Mucosa of descending colon (tissue), 3 donors: ENCODE results near the gene CEMIP. TPM values are rescaled to one million over a fixed set of nuclear protein-coding genes. Genes with fewer than 3 reads are reported as not detected.

Experiments used
- ATAC-seq: fragments of 200-7000 bp; cut with Tn5 transposase; one replicate; pipeline ENCODE4 v1.9.1; 2020; ENCODE audit warnings: mild to moderate bottlenecking, moderate library complexity
- DNase-seq, 3 donors: peaks; one replicate each; pipeline ENCODE4 v3.0.0-alpha.2; 2020
- H3K36me3 ChIP-seq: fragments of 200-600 bp; one replicate; pipeline ENCODE4 v1.8.0; 2021; ENCODE audit warnings: low read depth, mild to moderate bottlenecking
- H3K4me1 ChIP-seq: fragments of 200-600 bp; one replicate; pipeline ENCODE4 v1.8.0; 2021; ENCODE audit warnings: low read depth, mild to moderate bottlenecking
- H3K4me3 ChIP-seq: fragments of 200-600 bp; one replicate; pipeline ENCODE4 v1.8.0; 2021; ENCODE audit warnings: mild to moderate bottlenecking
- H3K9me3 ChIP-seq: fragments of 200-600 bp; one replicate; pipeline ENCODE4 v1.8.0; 2021; ENCODE audit warnings: mild to moderate bottlenecking
- intact Hi-C, 2 donors: fragments of 100-400 bp; cut with DNase I in 1 of 2; cut with micrococcal nuclease in 1 of 2; formaldehyde crosslinking; loops; one replicate each; pipeline versions ENCODE4 v1.11.0 to v1.11.1; 2022; cut with DNase I, micrococcal nuclease
- total RNA-seq, 3 donors: library from RNA; stranded (reverse); fragmentation: NEBNext Ultra II Directional in 2 of 3; extraction: Animal tissue kit (Norgen Biotek cat#: 25700) in 2 of 3; gene quantifications; one replicate each; pipeline versions ENCODE4 v1.2.1 to v1.2.4, GENCODE V29; 2021 to 2023
- TF ChIP-seq, protein P1 (sequence below): fragments of 200-600 bp; IDR thresholded peaks from one replicate; pipeline ENCODE4 v1.8.0; 2022; ENCODE audit warnings: antibody characterized with exemption, mild to moderate bottlenecking
- donor health status: DM: no; HTN: no; CAD: no; lungs with moderate emphysema.
- donor health status: DM: no; HTN: no; CAD: no.
- donor health status: DM: no; HTN: yes; CAD: no.

CEMIP gene
- total RNA-seq, 3 donors from 2014 or later: 0.63 to 2.2 (median 1.4) TPM

GRCh38 chr15:80769153-80769828, 9.9 kb upstream of the CEMIP start:
- H3K9me3 ChIP-seq: no peaks in the 10 kb centered on the region
- H3K4me1 ChIP-seq: no peaks in the 10 kb centered on the region
- intact Hi-C loops: no loop called here
- H3K36me3 ChIP-seq: no peaks in the 10 kb centered on the region
- H3K4me3 ChIP-seq: no peak overlapping the region
- DNase-seq (no peak), ATAC-seq (no peak)
- TF ChIP-seq, protein P1, sequence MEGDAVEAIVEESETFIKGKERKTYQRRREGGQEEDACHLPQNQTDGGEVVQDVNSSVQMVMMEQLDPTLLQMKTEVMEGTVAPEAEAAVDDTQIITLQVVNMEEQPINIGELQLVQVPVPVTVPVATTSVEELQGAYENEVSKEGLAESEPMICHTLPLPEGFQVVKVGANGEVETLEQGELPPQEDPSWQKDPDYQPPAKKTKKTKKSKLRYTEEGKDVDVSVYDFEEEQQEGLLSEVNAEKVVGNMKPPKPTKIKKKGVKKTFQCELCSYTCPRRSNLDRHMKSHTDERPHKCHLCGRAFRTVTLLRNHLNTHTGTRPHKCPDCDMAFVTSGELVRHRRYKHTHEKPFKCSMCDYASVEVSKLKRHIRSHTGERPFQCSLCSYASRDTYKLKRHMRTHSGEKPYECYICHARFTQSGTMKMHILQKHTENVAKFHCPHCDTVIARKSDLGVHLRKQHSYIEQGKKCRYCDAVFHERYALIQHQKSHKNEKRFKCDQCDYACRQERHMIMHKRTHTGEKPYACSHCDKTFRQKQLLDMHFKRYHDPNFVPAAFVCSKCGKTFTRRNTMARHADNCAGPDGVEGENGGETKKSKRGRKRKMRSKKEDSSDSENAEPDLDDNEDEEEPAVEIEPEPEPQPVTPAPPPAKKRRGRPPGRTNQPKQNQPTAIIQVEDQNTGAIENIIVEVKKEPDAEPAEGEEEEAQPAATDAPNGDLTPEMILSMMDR: no peak

DNA sequence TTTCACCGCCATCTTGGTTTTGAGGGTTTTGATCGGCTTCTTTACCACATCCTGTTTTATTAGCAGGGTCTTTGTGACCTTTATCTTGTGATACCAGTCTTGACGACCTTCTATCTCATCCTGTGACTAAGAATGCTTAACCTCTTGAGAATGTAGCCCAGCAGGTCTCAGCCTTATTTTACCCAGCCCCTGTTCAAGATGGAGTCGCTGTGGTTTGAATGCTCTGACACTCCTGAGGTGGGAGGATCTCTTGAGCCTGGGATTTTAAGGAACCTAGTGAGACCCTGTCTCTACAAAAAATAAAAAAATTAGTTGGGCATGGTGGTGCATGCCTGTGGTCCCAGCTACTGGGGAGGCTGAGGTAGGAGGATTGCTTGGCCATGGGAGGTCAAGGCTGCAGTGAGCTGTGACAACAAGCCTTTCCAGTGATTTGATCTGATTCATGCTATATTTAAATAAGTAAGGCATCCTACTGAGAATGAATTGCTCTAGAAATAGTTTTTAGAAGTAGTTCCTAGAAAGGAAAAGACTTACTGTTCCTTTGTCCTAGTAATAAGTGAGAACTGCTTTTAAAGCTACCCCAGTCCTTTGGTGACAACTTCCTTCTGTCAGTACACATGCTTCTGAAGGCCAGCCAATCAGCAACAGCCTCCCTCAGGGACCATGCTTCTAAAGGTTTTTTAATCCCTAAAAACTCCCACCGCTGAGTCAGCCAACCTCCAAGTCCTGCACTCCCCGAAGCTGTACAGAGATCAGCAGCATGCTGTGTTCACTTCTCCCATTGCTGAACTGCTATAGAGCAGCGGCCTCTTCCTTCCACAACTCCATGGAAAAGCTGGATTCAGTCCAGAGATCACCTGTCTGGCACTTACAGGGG, 9.1 kb upstream of the CEMIP start:
- intact Hi-C loops: no loop called here
- DNase-seq (no peak), ATAC-seq (no peak)
- Histone ChIP-seq H3K4me1 (no peaks in the 10 kb centered on the region), H3K4me3 (no peak overlapping the region), H3K9me3 (no peaks in the 10 kb centered on the region), H3K36me3 (no peaks in the 10 kb centered on the region)
- TF ChIP-seq, protein P1: no peak

- TF ChIP-seq, protein P1: no peak
- H3K9me3 ChIP-seq: no peaks in the 10 kb centered on the region
- intact Hi-C loops: no loop called here
- no peaks in the 10 kb centered on the region for H3K36me3 ChIP-seq
- DNase-seq (no peak), ATAC-seq (no peak)
- no peak overlapping the region for H3K4me3 ChIP-seq
- H3K4me1 ChIP-seq: peaks cover 7% of the 10 kb centered on the region
These were observed 6.0 kb upstream of the CEMIP start for GRCh38 chr15:80773122-80773551.

DNA sequence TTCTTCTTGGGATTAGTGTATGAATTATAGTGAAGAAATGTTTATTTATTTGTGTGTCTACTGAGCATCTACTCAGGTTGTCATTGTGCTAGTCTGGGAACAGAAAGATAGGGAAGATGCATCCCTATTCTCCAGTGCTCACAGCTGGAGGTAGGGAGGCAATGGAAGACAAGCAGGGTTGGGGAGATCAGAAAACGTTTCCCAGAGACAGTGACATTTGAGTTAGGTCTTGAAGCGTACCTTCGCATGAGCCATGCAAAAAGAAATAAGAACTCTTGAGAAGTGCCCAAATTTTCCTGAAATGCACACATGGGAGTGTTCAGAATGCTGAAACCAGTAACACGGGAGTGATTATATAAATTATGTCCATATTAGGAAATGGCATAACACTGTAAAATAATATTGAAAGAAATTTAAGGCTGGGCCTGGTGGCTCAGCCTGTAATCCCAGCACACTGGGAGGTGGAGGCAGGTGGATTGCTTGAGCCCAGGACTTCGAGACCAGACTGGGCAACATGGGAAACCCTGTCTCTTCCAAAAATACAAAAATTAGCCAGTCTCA, 5.3 kb upstream of the CEMIP start:
- Histone ChIP-seq H3K4me3 (no peak overlapping the region), H3K36me3 (no peaks in the 10 kb centered on the region), H3K9me3 (no peaks in the 10 kb centered on the region), H3K4me1 (peaks cover 7% of the 10 kb centered on the region)
- intact Hi-C loops: no loop called here
- no peak for ATAC-seq
- TF ChIP-seq, protein P1: no peak
- DNase-seq: no peak

- DNase-seq (no peak), ATAC-seq (no peak)
- TF ChIP-seq, protein P1: no peak
- Histone ChIP-seq H3K9me3 (no peaks in the 10 kb centered on the region), H3K36me3 (no peaks in the 10 kb centered on the region), H3K4me3 (no peak overlapping the region), H3K4me1 (peaks cover 8% of the 10 kb centered on the region)
- intact Hi-C loops: no loop called here
These were observed 4.7 kb upstream of the CEMIP start for GRCh38 chr15:80774486-80774885.
